HEK293 (cell line): ENCODE data around the gene PKLR.
A peak's percentile ranks its signal among the peaks of the same experiment; 100 is the strongest.

Experiments used
- MEIS1 ChIP-seq: sonication (generic); formaldehyde crosslinking; IDR thresholded peaks from 2 replicates; pipeline ENCODE4 v1.8.1; 2022; ENCODE audit warnings: missing genetic modification reagents, mild to moderate bottlenecking, borderline replicate concordance
- ZBTB7A ChIP-seq: fragments of 450-650 bp; formaldehyde crosslinking; IDR thresholded peaks from 2 replicates; pipeline ENCODE4 v1.5.1; 2016; ENCODE audit warnings: low read depth, missing biosample characterization, missing genetic modification characterization
- ZNF423 ChIP-seq: fragments of 450-650 bp; formaldehyde crosslinking; IDR thresholded peaks from 2 replicates; pipeline ENCODE4 v1.5.1; 2016; ENCODE audit warnings: missing biosample characterization, missing genetic modification characterization
- ZNF426 ChIP-seq: fragments of 450-650 bp; formaldehyde crosslinking; IDR thresholded peaks from 2 replicates; pipeline ENCODE4 v1.5.1; 2017; ENCODE audit warnings: missing biosample characterization, missing genetic modification characterization, mild to moderate bottlenecking, inconsistent platforms, moderate library complexity
- ZNF530 ChIP-seq: fragments of 450-650 bp; formaldehyde crosslinking; IDR thresholded peaks from 2 replicates; pipeline ENCODE4 v1.5.1; 2016; ENCODE audit warnings: low read depth, missing biosample characterization, missing genetic modification characterization
- ZNF623 ChIP-seq: fragments of 450-650 bp; formaldehyde crosslinking; IDR thresholded peaks from 2 replicates; pipeline ENCODE4 v1.5.1; 2016; ENCODE audit warnings: missing biosample characterization, missing genetic modification characterization
- ZNF76 ChIP-seq: fragments of 450-650 bp; formaldehyde crosslinking; IDR thresholded peaks from 2 replicates; pipeline ENCODE4; 2016; ENCODE audit warnings: low read depth, missing biosample characterization, missing genetic modification characterization, borderline replicate concordance
- TF ChIP-seq, protein P1 (sequence below): fragments of 450-650 bp; formaldehyde crosslinking; IDR thresholded peaks from 2 replicates; pipeline ENCODE4 v1.5.1; 2016; ENCODE audit warnings: missing biosample characterization, missing genetic modification characterization
- TF ChIP-seq, protein P2 (sequence below): fragments of 450-650 bp; formaldehyde crosslinking; IDR thresholded peaks from 2 replicates; pipeline ENCODE4 v1.5.1; 2016; ENCODE audit warnings: missing biosample characterization, missing genetic modification characterization, borderline replicate concordance
- TF ChIP-seq, protein P3 (sequence below): fragments of 450-650 bp; formaldehyde crosslinking; IDR thresholded peaks from 2 replicates; pipeline ENCODE4 v1.5.1; 2016; ENCODE audit warnings: missing biosample characterization, missing genetic modification characterization
- TF ChIP-seq, protein P4 (sequence below): fragments of 450-650 bp; formaldehyde crosslinking; IDR thresholded peaks from 2 replicates; pipeline ENCODE4 v1.5.1; 2016; ENCODE audit warnings: missing biosample characterization, missing genetic modification characterization, low read depth
- TF ChIP-seq, protein P5 (sequence below): fragments of 450-650 bp; formaldehyde crosslinking; IDR thresholded peaks from 2 replicates; pipeline ENCODE4 v1.5.1; 2016; ENCODE audit warnings: missing biosample characterization, missing genetic modification characterization

DNA sequence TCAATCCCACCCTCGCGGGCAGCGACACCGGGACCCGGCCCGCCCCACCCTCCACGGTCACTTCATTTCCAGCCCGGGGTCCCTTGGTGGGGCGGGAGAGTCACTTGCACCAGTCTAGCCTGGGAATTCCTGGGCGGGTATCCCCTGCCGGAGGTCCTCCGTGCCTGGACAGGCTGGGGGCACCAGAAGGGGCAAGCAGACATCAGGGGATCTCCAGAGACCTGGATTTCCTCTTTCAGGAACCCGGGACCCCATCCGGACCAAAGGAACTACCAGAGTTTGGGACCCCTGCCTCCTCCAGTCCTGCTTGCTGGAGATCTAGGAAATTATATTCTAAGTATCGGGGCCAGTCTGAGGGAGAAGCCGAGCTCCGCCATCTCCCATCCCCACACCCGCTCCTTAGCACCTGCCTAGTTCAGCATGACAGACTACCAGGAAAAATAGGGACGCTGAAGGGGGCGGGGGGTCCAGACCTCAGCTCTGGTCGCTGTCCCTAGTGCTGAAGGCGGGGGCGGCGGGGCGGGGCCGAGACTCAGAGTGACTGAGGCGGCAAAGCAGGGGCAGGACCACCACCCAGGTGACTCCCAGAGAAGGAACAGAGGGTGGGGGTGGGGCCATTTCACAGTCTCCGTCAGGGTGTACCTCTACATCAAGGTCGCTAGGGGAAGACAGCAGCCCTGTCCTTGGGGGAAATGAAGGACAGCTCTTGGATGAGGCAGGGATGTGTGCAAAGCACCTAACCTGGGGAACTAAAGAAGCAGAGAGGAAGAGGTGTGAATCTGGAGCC lies 23.1 kb downstream of the PKLR start:
- TF ChIP-seq ZNF76 (no peak), ZBTB7A (tag by site-specific recombination) (no peak), ZNF426 (no peak), ZNF423 (tag by site-specific recombination) (no peak), ZNF623 (no peak), MEIS1 (CRISPR knock-in tag) (no peak), ZNF530 (no peak)
- TF ChIP-seq, protein P1, sequence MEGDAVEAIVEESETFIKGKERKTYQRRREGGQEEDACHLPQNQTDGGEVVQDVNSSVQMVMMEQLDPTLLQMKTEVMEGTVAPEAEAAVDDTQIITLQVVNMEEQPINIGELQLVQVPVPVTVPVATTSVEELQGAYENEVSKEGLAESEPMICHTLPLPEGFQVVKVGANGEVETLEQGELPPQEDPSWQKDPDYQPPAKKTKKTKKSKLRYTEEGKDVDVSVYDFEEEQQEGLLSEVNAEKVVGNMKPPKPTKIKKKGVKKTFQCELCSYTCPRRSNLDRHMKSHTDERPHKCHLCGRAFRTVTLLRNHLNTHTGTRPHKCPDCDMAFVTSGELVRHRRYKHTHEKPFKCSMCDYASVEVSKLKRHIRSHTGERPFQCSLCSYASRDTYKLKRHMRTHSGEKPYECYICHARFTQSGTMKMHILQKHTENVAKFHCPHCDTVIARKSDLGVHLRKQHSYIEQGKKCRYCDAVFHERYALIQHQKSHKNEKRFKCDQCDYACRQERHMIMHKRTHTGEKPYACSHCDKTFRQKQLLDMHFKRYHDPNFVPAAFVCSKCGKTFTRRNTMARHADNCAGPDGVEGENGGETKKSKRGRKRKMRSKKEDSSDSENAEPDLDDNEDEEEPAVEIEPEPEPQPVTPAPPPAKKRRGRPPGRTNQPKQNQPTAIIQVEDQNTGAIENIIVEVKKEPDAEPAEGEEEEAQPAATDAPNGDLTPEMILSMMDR (tag by site-specific recombination) = peak; percentile 38; the same call in 1 of the 2 replicates
- TF ChIP-seq, protein P2, sequence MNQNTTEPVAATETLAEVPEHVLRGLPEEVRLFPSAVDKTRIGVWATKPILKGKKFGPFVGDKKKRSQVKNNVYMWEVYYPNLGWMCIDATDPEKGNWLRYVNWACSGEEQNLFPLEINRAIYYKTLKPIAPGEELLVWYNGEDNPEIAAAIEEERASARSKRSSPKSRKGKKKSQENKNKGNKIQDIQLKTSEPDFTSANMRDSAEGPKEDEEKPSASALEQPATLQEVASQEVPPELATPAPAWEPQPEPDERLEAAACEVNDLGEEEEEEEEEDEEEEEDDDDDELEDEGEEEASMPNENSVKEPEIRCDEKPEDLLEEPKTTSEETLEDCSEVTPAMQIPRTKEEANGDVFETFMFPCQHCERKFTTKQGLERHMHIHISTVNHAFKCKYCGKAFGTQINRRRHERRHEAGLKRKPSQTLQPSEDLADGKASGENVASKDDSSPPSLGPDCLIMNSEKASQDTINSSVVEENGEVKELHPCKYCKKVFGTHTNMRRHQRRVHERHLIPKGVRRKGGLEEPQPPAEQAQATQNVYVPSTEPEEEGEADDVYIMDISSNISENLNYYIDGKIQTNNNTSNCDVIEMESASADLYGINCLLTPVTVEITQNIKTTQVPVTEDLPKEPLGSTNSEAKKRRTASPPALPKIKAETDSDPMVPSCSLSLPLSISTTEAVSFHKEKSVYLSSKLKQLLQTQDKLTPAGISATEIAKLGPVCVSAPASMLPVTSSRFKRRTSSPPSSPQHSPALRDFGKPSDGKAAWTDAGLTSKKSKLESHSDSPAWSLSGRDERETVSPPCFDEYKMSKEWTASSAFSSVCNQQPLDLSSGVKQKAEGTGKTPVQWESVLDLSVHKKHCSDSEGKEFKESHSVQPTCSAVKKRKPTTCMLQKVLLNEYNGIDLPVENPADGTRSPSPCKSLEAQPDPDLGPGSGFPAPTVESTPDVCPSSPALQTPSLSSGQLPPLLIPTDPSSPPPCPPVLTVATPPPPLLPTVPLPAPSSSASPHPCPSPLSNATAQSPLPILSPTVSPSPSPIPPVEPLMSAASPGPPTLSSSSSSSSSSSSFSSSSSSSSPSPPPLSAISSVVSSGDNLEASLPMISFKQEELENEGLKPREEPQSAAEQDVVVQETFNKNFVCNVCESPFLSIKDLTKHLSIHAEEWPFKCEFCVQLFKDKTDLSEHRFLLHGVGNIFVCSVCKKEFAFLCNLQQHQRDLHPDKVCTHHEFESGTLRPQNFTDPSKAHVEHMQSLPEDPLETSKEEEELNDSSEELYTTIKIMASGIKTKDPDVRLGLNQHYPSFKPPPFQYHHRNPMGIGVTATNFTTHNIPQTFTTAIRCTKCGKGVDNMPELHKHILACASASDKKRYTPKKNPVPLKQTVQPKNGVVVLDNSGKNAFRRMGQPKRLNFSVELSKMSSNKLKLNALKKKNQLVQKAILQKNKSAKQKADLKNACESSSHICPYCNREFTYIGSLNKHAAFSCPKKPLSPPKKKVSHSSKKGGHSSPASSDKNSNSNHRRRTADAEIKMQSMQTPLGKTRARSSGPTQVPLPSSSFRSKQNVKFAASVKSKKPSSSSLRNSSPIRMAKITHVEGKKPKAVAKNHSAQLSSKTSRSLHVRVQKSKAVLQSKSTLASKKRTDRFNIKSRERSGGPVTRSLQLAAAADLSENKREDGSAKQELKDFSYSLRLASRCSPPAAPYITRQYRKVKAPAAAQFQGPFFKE (tag by site-specific recombination) = no peak
- TF ChIP-seq, protein P3, sequence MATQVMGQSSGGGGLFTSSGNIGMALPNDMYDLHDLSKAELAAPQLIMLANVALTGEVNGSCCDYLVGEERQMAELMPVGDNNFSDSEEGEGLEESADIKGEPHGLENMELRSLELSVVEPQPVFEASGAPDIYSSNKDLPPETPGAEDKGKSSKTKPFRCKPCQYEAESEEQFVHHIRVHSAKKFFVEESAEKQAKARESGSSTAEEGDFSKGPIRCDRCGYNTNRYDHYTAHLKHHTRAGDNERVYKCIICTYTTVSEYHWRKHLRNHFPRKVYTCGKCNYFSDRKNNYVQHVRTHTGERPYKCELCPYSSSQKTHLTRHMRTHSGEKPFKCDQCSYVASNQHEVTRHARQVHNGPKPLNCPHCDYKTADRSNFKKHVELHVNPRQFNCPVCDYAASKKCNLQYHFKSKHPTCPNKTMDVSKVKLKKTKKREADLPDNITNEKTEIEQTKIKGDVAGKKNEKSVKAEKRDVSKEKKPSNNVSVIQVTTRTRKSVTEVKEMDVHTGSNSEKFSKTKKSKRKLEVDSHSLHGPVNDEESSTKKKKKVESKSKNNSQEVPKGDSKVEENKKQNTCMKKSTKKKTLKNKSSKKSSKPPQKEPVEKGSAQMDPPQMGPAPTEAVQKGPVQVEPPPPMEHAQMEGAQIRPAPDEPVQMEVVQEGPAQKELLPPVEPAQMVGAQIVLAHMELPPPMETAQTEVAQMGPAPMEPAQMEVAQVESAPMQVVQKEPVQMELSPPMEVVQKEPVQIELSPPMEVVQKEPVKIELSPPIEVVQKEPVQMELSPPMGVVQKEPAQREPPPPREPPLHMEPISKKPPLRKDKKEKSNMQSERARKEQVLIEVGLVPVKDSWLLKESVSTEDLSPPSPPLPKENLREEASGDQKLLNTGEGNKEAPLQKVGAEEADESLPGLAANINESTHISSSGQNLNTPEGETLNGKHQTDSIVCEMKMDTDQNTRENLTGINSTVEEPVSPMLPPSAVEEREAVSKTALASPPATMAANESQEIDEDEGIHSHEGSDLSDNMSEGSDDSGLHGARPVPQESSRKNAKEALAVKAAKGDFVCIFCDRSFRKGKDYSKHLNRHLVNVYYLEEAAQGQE = peak; percentile 96
- TF ChIP-seq, protein P4, sequence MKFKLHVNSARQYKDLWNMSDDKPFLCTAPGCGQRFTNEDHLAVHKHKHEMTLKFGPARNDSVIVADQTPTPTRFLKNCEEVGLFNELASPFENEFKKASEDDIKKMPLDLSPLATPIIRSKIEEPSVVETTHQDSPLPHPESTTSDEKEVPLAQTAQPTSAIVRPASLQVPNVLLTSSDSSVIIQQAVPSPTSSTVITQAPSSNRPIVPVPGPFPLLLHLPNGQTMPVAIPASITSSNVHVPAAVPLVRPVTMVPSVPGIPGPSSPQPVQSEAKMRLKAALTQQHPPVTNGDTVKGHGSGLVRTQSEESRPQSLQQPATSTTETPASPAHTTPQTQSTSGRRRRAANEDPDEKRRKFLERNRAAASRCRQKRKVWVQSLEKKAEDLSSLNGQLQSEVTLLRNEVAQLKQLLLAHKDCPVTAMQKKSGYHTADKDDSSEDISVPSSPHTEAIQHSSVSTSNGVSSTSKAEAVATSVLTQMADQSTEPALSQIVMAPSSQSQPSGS = no peak
- TF ChIP-seq, protein P5, sequence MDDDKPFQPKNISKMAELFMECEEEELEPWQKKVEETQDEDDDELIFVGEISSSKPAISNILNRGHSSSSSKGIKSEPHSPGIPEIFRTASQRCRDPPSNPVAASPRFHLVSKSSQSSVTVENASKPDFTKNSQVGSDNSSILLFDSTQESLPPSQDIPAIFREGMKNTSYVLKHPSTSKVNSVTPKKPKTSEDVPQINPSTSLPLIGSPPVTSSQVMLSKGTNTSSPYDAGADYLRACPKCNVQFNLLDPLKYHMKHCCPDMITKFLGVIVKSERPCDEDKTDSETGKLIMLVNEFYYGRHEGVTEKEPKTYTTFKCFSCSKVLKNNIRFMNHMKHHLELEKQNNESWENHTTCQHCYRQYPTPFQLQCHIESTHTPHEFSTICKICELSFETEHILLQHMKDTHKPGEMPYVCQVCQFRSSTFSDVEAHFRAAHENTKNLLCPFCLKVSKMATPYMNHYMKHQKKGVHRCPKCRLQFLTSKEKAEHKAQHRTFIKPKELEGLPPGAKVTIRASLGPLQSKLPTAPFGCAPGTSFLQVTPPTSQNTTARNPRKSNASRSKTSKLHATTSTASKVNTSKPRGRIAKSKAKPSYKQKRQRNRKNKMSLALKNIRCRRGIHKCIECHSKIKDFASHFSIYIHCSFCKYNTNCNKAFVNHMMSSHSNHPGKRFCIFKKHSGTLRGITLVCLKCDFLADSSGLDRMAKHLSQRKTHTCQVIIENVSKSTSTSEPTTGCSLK (tag by site-specific recombination) = no peak
